Heart left ventricle (tissue), 13 donors: ENCODE measurements around the gene MYO18B.

Experiments
- CTCF ChIP-seq, 12 donors: fragments of 200-600 bp; sonication (generic) in 4 of 12; IDR thresholded peaks; one replicate each; pipeline versions ENCODE4 v1.5.0 to v1.8.0; 2018 to 2022; ENCODE audit warnings: antibody characterized with exemption in 12 of 12, mild to moderate bottlenecking in 5 of 12
- POLR2A ChIP-seq, 2 donors: fragments of 450-650 bp; IDR thresholded peaks; one replicate each; pipeline ENCODE4 v1.6.1; 2017; ENCODE audit warnings: antibody characterized with exemption in 2 of 2, mild to moderate bottlenecking in 2 of 2, moderate library complexity in 2 of 2
- donor health status: ischemic (EF 13 %, LVEDD 7.1; RV severe dilation, severe dysfunction).
- donor health status: DM: no; HTN: yes; CAD: no.
- donor health status: DM: no; HTN: no; CAD: no.
- donor health status: ischemic (EF 25% LVEDD 6.9; RV normal size, moderate dysfunction).
- donor health status: ischemic (EF 25% LVEDD 5.7; RV mildly dilated, moderate dysfunction).
- donor health status: ischemic (EF 35%, LVEDD 5.7; RV mildly dilated, moderate dysfunction).
- donor health status: nonischemic (EF 11% LVEDD 7.7; RV severe dilation, severe dysfunction).
- donor health status: DM: yes; HTN: yes; CAD: no.
- donor health status: PGD.
- donor health status: ischemic (EF 29% LVEDD 5.4; RV normal size, mild dysfunction).
- donor health status: nonischemic (EF 23%, LVEDD 6.1; RV moderate dilation, normal function).

GRCh38 chr22:25712661-25713400 lies 29.2 kb upstream of the MYO18B start:
- TF ChIP-seq CTCF (IDR thresholded peaks at IDR 0.05): no peak
- TF ChIP-seq POLR2A (IDR thresholded peaks at IDR 0.05): no peak
